ENCODE measurements around the gene ZNF892.
"Not testable (repeated sequence)": the region's sequence is repeated elsewhere in the genome, so short reads cannot be mapped to it uniquely, and the experiment has no call there.

ZNF892 gene

GRCh38 chr2:95181774-95182173, 25.5 kb upstream of the ZNF892 start:
- peaks cover 13% of the 10 kb centered on the region for H3K9me3 ChIP-seq (ENCODE audit: control insufficient read depth, low read length)
- H3K9ac ChIP-seq (ENCODE audit: low read length), result no peak overlapping the region
- no peak overlapping the region for H3K4me3 ChIP-seq (ENCODE audit: low read length)
- peaks cover 54% of the 10 kb centered on the region for H3K36me3 ChIP-seq (ENCODE audit: control insufficient read depth, insufficient read depth, low read length, severe bottlenecking)
- DNase-seq (ENCODE audit: low read depth), result no peak
- no peaks in the 10 kb centered on the region for H3K4me1 ChIP-seq (ENCODE audit: control insufficient read depth, insufficient read depth, low read length)
- H3K27me3 ChIP-seq (replicated peaks; ENCODE audit: control insufficient read depth, insufficient read depth, low read length), result no peaks in the 10 kb centered on the region

GRCh38 chr2:95185197-95185596, 22.1 kb upstream of the ZNF892 start:
- no peak for DNase-seq (ENCODE audit: low read depth)

GRCh38 chr2:95185973-95186372, 21.3 kb upstream of the ZNF892 start:
- H3K9me3 ChIP-seq (ENCODE audit: control insufficient read depth, low read length), result peaks cover 13% of the 10 kb centered on the region
- no peak overlapping the region for H3K4me3 ChIP-seq (ENCODE audit: low read length)
- no peaks in the 10 kb centered on the region for H3K4me1 ChIP-seq (ENCODE audit: control insufficient read depth, insufficient read depth, low read length)
- peaks cover 24% of the 10 kb centered on the region for H3K36me3 ChIP-seq (ENCODE audit: control insufficient read depth, insufficient read depth, low read length, severe bottlenecking)
- no peak overlapping the region for H3K9ac ChIP-seq (ENCODE audit: low read length)
- H3K27me3 ChIP-seq (replicated peaks; ENCODE audit: control insufficient read depth, insufficient read depth, low read length), result peaks cover 10% of the 10 kb centered on the region
- no peak for DNase-seq (ENCODE audit: low read depth)

More at GRCh38 chr2:95185197-95185596, 22.1 kb upstream of the ZNF892 start:
- H3K9me3 ChIP-seq (ENCODE audit: control insufficient read depth, low read length), result peaks cover 17% of the 10 kb centered on the region
- no peak overlapping the region for H3K4me3 ChIP-seq (ENCODE audit: low read length)
- peaks cover 4% of the 10 kb centered on the region for H3K27me3 ChIP-seq (replicated peaks; ENCODE audit: control insufficient read depth, insufficient read depth, low read length)
- no peaks in the 10 kb centered on the region for H3K4me1 ChIP-seq (ENCODE audit: control insufficient read depth, insufficient read depth, low read length)
- peaks cover 32% of the 10 kb centered on the region for H3K36me3 ChIP-seq (ENCODE audit: control insufficient read depth, insufficient read depth, low read length, severe bottlenecking)
- H3K9ac ChIP-seq (ENCODE audit: low read length), result no peak overlapping the region

GRCh38 chr2:95192956-95193355, 14.4 kb upstream of the ZNF892 start:
- H3K27me3 ChIP-seq (replicated peaks; ENCODE audit: control insufficient read depth, insufficient read depth, low read length), result peaks cover 17% of the 10 kb centered on the region
- not testable (repeated sequence) for H3K36me3 ChIP-seq (ENCODE audit: control insufficient read depth, insufficient read depth, low read length, severe bottlenecking); H3K4me1 ChIP-seq (ENCODE audit: control insufficient read depth, insufficient read depth, low read length); H3K9me3 ChIP-seq (ENCODE audit: control insufficient read depth, low read length); H3K4me3 ChIP-seq (ENCODE audit: low read length); H3K9ac ChIP-seq (ENCODE audit: low read length)
- DNase-seq (ENCODE audit: low read depth), result peak; percentile 66

- Histone ChIP-seq H3K27me3 (replicated peaks; ENCODE audit: control insufficient read depth, insufficient read depth, low read length) (peaks cover 7% of the 10 kb centered on the region), H3K9ac (ENCODE audit: low read length) (no peak overlapping the region), H3K4me3 (ENCODE audit: low read length) (no peak overlapping the region), H3K4me1 (ENCODE audit: control insufficient read depth, insufficient read depth, low read length) (peaks cover 3% of the 10 kb centered on the region), H3K36me3 (ENCODE audit: control insufficient read depth, insufficient read depth, low read length, severe bottlenecking) (no peaks in the 10 kb centered on the region), H3K9me3 (ENCODE audit: control insufficient read depth, low read length) (peaks cover 3% of the 10 kb centered on the region)
- DNase-seq (ENCODE audit: low read depth), result no peak
These were observed 3.4 kb upstream of the ZNF892 start for GRCh38 chr2:95203911-95204310.

- Histone ChIP-seq H3K4me3 (ENCODE audit: low read length) (no peak overlapping the region), H3K9me3 (ENCODE audit: control insufficient read depth, low read length) (peaks cover 6% of the 10 kb centered on the region), H3K9ac (ENCODE audit: low read length) (no peak overlapping the region), H3K36me3 (ENCODE audit: control insufficient read depth, insufficient read depth, low read length, severe bottlenecking) (peaks cover 3% of the 10 kb centered on the region), H3K27me3 (replicated peaks; ENCODE audit: control insufficient read depth, insufficient read depth, low read length) (peaks cover 7% of the 10 kb centered on the region), H3K4me1 (ENCODE audit: control insufficient read depth, insufficient read depth, low read length) (peaks cover 3% of the 10 kb centered on the region)
- DNase-seq (ENCODE audit: low read depth), result no peak
These were observed 2.9 kb upstream of the ZNF892 start for GRCh38 chr2:95204396-95204795.

GRCh38 chr2:95206096-95206495, 1.2 kb upstream of the ZNF892 start:
- no peaks in the 10 kb centered on the region for H3K27me3 ChIP-seq (replicated peaks; ENCODE audit: control insufficient read depth, insufficient read depth, low read length)
- peaks cover 3% of the 10 kb centered on the region for H3K4me1 ChIP-seq (ENCODE audit: control insufficient read depth, insufficient read depth, low read length)
- H3K36me3 ChIP-seq (ENCODE audit: control insufficient read depth, insufficient read depth, low read length, severe bottlenecking), result peaks cover 15% of the 10 kb centered on the region
- H3K4me3 ChIP-seq (ENCODE audit: low read length), result peak overlapping the region; percentile 91
- no peak overlapping the region for H3K9ac ChIP-seq (ENCODE audit: low read length)
- peaks cover 18% of the 10 kb centered on the region for H3K9me3 ChIP-seq (ENCODE audit: control insufficient read depth, low read length)
- no peak for DNase-seq (ENCODE audit: low read depth)

- Histone ChIP-seq H3K4me1 (ENCODE audit: control insufficient read depth, insufficient read depth, low read length) (peaks cover 3% of the 10 kb centered on the region), H3K9me3 (ENCODE audit: control insufficient read depth, low read length) (peaks cover 38% of the 10 kb centered on the region), H3K36me3 (ENCODE audit: control insufficient read depth, insufficient read depth, low read length, severe bottlenecking) (peaks cover 35% of the 10 kb centered on the region), H3K4me3 (ENCODE audit: low read length) (peak overlapping the region; percentile 91), H3K9ac (ENCODE audit: low read length) (peak overlapping the region; percentile 86), H3K27me3 (replicated peaks; ENCODE audit: control insufficient read depth, insufficient read depth, low read length) (no peaks in the 10 kb centered on the region)
- peak; percentile 32 for DNase-seq (ENCODE audit: low read depth)
These were observed 785 bp downstream of the ZNF892 start for GRCh38 chr2:95208106-95208505.

- no peak for DNase-seq (ENCODE audit: low read depth)
- Histone ChIP-seq H3K36me3 (ENCODE audit: control insufficient read depth, insufficient read depth, low read length, severe bottlenecking) (peaks cover 76% of the 10 kb centered on the region), H3K9ac (ENCODE audit: low read length) (no peak overlapping the region), H3K9me3 (ENCODE audit: control insufficient read depth, low read length) (peaks cover 99% of the 10 kb centered on the region), H3K27me3 (replicated peaks; ENCODE audit: control insufficient read depth, insufficient read depth, low read length) (no peaks in the 10 kb centered on the region), H3K4me1 (ENCODE audit: control insufficient read depth, insufficient read depth, low read length) (no peaks in the 10 kb centered on the region), H3K4me3 (ENCODE audit: low read length) (peak overlapping the region; percentile 45)
These were observed 7.8 kb downstream of the ZNF892 start for GRCh38 chr2:95215018-95215612.

- Histone ChIP-seq H3K27me3 (replicated peaks; ENCODE audit: control insufficient read depth, insufficient read depth, low read length) (no peaks in the 10 kb centered on the region), H3K9ac (ENCODE audit: low read length) (no peak overlapping the region), H3K4me3 (ENCODE audit: low read length) (no peak overlapping the region), H3K9me3 (ENCODE audit: control insufficient read depth, low read length) (peaks cover 97% of the 10 kb centered on the region), H3K4me1 (ENCODE audit: control insufficient read depth, insufficient read depth, low read length) (no peaks in the 10 kb centered on the region), H3K36me3 (ENCODE audit: control insufficient read depth, insufficient read depth, low read length, severe bottlenecking) (peaks cover 27% of the 10 kb centered on the region)
- DNase-seq (ENCODE audit: low read depth), result no peak
These were observed 13.1 kb downstream of the ZNF892 start for GRCh38 chr2:95220449-95220848.

GRCh38 chr2:95225658-95226057, 18.3 kb downstream of the ZNF892 start:
- Histone ChIP-seq H3K27me3 (replicated peaks; ENCODE audit: control insufficient read depth, insufficient read depth, low read length) (no peaks in the 10 kb centered on the region), H3K4me1 (ENCODE audit: control insufficient read depth, insufficient read depth, low read length) (no peaks in the 10 kb centered on the region), H3K4me3 (ENCODE audit: low read length) (no peak overlapping the region), H3K36me3 (ENCODE audit: control insufficient read depth, insufficient read depth, low read length, severe bottlenecking) (peaks cover 4% of the 10 kb centered on the region), H3K9ac (ENCODE audit: low read length) (no peak overlapping the region), H3K9me3 (ENCODE audit: control insufficient read depth, low read length) (peaks cover 56% of the 10 kb centered on the region)
- DNase-seq (ENCODE audit: low read depth), result no peak

GRCh38 chr2:95231723-95232122, 24.4 kb downstream of the ZNF892 start:
- Histone ChIP-seq H3K36me3 (ENCODE audit: control insufficient read depth, insufficient read depth, low read length, severe bottlenecking) (no peaks in the 10 kb centered on the region), H3K4me3 (ENCODE audit: low read length) (no peak overlapping the region), H3K9ac (ENCODE audit: low read length) (no peak overlapping the region), H3K27me3 (replicated peaks; ENCODE audit: control insufficient read depth, insufficient read depth, low read length) (no peaks in the 10 kb centered on the region), H3K4me1 (ENCODE audit: control insufficient read depth, insufficient read depth, low read length) (no peaks in the 10 kb centered on the region), H3K9me3 (ENCODE audit: control insufficient read depth, low read length) (peaks cover under 1% of the 10 kb centered on the region)
- DNase-seq (ENCODE audit: low read depth), result peak; percentile 77
